ENCODE results near the gene TRABD.

- TF ChIP-seq POLR2AphosphoS5 (IDR thresholded peaks at IDR 0.05) (no peak), POLR2A (IDR thresholded peaks at IDR 0.05; ENCODE audit: low read depth) (no peak), CTCF (IDR thresholded peaks at IDR 0.05) (no peak), EP300 (IDR thresholded peaks at IDR 0.05) (no peak)
Measured at GRCh38 chr22:50170453-50171318, 15.0 kb upstream of the TRABD start, which contains the start of gene PANX2.

Measured in esophagus muscularis mucosa (tissue), 4 donors.